ENCODE data around the gene MPIG6B.
A peak's percentile ranks its signal among the peaks of the same experiment; 100 is the strongest.

MPIG6B gene

DNA sequence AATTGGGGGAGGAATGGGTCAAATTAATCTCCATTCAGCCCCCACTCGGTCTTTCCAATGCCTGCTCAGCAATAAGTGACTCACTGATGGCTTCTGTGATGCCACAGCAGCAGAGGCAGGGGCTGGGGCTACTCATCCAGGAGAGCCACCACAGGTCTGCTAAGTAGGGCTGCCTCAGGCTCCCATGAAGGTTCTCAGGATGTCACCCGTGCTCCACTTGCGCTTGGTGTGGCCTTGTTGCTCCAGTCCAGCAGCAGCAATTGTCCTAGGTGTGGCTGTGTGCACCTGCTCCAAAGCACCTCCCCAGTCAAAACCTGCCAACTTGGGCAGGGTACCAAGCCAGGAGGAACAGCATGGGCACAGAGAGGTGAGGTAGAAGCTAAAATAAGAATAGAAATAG lies 1.0 kb upstream of the MPIG6B start:
- DNase-seq (ENCODE audit: low read depth): no peak

DNA sequence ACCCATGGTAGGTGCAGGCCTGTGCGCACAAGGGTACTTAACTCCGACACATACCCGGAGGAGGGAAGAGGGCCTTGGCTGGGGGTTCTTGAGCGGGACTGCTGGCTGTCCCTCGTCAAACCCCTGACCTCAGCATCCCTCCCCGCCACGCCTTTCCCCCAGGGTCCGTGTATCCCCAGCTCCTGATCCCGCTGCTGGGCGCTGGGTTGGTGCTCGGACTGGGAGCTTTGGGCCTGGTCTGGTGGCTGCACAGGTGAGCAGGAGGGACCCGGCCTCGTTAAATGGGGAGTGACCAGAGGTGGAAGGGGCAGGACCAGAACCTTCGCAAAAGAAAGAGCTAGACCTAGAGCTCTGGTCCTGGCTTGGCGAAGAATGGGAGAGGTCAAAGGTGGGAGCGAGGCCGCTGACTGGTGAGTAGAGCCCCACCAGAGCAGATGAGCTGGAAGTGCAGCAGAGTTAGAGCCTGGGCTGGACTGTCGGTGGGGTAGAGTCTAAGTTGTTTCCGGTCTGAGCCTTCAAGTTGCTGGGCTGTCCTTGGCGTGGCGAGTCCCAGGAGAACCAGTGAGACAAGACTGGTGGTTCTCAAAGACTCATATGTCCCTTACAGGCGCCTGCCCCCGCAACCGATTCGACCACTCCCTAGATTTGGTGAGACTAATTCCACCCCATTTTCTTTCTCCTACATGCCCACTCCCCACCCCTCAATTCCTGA lies 963 bp downstream of the MPIG6B start:
- no peak for DNase-seq (ENCODE audit: low read depth)

DNA sequence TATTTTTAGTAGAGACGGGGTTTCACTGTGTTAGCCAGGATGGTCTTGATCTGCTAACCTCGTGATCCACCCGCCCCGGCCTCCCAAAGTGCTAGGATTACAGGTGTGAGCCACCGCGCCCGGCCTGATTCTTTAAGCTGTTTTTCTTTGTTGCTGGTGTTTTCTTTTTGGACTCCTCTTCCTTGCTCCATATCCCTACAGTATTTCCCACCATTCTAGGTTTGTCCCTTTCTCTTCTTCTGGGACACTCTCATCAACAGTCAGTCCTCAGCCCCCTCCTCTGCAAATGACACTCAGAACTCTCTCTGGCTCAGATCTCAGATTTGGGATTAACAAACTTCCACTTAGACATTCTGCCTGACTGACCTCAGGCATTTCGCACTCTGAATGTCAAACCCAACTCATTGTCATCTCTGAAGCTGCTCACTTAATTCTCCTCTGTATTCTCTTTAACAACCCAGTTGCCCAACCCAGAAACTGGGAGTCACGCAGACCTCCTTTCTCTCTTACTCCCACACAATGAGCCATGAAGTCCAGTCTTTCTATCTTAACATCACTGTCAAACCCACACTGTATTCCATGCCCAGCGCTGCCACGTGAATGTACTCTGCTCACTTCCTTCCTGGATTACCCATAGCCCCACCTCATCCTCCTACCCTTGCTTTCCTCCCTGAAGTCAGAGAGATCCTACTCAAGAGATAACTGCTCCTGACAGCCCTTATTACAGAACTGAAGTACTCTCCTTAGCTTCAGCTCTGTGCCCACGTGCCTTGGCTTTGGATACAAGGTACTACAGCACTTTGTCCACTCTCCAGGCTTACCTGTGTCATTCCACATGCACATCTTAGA lies 2.6 kb downstream of the MPIG6B start:
- DNase-seq (ENCODE audit: low read depth): peak; percentile 90

DNA sequence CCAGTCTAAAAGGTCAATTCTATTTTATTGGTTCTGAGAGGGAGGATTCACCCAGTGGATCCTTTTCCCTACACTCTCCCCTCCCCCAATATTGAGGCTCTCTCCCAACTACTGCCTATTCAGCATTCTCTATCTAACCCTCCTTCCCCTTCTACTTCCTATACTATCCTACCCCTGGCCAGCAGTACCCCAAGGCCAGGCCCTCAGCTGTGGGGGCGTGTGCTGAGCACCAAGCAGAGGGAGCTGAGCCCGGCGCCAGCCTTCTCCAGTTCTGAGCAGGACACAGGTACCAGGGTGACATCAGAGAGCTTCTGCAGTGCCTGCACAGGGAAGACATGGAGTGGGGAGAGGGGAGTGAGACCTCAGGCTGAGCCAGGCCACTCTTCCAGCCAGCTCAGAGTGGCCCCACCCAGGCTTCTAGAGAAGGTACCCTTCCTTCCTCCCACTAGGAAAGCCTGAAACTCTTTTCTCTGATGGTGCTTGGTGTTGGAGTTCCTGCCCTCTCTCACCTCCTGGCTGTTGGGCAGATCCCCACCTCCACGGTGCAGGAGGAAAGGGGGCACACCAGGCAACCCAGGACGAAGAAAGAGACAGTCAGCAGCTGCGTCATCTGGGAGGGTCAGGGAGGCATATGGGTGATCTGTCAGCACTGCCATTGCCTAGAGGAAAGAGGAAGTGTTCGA lies 4.0 kb downstream of the MPIG6B start:
- DNase-seq (ENCODE audit: low read depth): no peak

DNA sequence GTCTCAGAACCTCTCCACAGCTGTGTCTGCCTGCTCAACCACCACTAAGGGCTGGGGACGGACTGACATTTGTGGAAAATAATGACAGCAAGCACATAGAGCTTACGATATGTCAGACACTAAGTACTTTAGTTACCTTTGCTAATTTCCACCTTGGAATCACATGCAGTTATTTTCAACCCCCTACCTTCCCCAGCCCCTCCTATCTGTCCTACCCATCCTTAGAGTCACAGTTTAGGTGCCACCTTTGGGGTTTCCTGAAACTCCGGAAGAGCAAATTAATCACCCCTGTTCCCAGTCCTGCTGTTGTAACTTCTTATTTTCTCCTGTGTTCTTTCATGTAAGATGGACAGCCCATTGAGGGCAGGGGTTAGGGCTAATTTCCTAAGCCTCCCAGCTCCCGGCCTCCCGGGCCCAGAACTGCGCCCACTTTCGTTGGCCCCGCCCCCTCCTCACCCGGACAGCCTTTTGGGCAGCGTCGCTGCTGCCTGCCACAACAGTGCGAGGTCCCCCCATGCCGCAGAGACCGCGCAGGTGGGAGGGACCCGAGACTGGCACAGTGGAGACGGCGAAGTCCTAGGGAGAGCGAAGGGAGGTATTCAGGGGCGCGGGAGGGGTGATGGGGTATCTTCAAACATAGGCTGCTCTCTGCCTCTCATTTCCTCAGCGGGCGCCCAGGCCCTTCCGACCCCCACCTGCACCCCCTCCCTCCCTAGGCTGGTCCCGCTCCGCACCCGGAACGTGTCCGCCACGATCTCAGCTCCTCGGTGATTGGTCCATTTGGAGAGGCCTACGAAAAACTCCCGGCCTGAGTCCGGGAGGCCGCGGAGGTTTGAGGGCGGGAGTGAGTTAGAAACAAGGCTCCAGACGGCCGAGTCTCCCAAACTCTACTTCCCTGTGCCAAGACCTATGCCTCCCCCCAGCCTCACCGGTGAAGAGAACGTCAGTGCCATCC lies 4.8 kb downstream of the MPIG6B start:
- DNase-seq (ENCODE audit: low read depth): no peak

DNA sequence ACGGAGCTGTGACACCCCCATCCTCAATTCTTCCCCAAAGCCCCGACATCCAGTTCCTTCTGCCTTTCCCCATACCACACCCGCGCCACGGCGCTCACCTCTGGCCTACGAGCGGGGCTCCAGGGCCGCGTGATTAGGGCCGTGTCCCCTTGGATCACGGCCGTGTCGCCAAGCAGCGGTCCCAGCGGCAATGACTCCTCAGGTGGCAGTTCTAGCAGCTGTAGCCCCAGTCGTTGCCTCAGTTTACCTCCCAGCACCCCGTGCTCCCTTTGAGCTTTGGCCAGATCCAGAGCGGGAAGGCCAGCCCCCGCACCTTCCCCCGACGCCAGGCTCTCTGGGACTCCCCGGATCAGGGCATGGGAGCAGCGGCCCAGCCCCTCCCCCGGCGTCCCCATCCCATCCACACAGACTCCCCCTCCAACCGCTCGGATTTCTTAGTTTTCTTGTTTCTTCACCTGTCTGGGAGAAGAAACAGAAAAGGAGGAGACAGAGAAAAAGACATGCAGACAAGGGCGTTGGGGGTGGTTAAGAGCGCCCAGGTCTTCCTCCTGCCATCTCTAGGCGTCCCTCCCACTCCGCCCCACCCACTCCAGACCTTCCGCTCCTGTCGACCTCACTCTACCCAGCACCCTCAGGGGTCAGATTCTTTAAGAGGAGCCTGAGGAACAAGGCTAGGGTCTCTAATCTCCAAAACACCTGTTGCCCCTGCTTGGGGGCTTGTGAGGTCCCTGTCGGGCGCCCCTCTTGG lies 5.8 kb downstream of the MPIG6B start, which contains the start of gene DDAH2:
TSS of gene DDAH2 (minus strand) at position 533 of the 748 bp plus-strand sequence. CDS start at position 395, 138 bp downstream.
- DNase-seq (ENCODE audit: low read depth): no peak

DNA sequence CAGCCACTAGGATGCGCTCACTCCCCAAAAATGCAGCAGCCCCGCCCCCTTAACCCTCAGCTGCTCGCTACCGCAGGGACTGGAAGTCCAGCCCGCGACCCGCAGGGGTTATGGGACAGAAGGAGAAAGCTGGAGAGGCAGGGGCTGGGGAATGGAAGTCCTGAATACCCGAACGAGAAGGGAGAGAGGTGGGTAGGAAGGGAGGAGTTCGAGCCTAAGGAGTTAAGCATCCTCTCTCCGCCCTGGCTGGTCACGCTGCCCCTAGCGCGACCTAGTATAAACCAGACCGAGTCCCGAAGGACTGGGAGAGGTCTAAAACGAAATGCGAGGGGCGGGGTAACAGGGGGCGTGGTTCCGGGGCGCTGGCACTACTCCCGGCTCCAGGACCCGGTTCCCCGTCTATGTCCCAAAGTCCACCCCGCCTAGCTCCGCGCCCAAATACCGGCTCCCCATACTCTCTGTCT lies 6.4 kb downstream of the MPIG6B start:
- DNase-seq (ENCODE audit: low read depth): peak; percentile 81

DNA sequence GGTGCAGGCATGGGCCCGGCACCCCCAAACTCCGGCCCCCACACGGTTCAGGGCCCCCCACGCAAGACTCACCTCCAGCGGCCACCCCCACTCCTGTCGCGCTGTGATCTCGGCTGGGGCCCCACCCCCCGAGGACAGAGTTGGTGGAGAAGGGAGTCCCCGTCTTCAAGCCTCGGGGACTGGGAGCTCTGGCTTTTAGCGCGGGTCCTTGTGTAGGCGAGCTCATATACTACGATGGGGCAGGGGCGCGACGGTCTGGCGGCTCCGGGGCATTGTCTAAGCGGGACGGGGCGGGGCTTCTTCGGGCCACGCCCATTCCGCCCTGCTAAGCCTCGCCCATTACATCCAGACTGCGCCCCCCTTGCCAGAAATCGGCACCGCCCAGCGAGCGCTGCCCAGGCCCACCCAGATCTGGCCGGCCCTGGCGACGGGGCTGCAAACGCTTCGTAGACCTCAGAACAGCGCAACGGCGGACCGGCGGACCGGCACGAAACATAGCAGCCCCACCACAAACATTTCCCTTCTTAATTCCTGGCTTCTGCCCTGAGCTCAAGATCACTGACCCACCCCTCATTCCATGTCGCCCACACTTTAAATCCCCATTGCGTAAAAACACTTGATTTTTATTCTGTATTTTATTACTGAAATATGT lies 6.9 kb downstream of the MPIG6B start:
- DNase-seq (ENCODE audit: low read depth): peak; percentile 67

DNA sequence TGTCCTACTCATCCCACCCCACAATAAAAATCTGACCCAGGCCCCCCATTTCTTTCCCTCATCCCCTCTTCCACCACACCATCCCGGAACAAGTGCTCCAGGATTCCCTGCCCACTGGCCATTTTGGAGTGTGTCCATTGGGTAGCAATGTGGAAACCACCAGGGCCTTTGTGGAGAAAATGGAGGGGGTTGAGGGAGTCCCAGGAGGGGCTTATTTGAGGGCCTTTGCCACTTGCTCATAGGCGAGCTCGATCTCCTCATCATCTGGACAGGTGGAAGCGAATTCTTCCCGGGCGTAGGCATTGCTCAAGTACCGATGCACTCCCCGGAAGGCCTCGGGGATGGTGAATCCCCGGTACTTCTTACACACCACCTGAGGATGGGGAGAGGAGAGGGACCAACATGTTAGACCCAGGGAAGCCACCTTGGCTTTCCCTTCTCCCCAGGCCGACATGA lies 7.5 kb downstream of the MPIG6B start:
- DNase-seq (ENCODE audit: low read depth): no peak

DNA sequence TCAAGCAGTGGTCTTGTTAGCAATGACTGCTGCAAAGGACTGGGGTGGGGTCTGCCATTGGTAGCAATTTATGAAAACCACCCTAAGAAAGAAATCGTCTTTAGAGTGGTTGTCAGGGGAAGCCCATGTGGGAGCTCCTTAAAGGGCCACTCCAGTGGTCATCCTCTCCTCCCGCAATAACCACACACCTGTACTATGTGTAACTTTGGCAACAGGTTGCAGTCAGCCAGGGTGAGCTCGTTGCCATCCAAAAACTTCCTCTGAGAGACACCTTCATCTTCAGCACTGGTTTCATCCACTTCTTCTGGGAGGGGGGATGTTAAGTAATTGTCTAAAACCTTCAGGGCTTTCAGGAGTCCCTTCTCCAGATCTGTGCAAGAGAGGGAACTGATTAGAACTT lies 8.9 kb downstream of the MPIG6B start:
- no peak for DNase-seq (ENCODE audit: low read depth)

DNA sequence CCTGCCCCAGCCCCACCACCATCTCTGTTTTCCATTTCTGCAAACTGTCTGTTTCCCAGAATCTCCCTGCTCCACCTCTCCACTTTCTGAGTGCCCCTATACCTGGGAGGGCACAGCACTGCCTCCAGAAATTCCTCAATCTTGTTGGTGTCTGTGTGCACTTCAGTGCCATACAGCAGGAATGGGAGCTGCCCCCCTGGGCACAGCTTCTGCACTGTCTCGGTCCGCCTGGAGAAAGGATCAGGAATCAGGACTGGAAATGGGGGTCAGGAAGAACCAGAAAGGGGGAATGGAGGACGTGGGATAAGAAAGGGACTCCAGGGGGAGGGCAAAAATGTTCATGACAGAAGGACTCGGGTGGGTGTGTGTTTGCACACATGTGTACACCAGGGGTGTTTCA lies 10.6 kb downstream of the MPIG6B start:
- DNase-seq (ENCODE audit: low read depth): no peak

DNA sequence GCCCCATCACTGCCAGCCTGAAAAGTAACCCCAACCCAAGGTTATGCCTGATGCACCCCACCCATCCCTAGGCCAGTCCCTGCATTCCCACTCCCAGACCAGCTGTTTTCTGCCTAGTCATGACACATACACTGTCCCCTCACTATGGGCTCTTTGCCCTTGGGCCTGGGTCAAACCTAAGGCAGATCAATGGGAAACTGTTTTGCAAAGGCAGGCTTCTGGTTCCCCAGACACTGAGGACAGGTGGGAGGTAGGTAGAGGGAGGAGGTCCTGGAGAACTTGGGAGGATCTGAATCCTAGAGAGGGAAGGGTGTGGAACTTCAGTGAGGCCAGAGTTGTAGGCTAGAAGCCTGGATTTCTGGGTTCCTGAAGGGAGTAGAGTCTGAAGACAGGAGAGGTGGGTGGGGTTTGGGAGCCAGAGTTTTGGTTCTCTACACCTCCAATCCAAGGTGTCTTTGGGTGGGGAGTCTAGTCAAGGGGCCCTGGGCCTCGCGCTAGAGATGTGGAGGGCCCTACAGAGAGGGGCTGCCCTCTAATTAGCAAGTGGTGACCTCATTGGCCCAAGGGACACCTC lies 11.2 kb downstream of the MPIG6B start:
- DNase-seq (ENCODE audit: low read depth): no peak

DNA sequence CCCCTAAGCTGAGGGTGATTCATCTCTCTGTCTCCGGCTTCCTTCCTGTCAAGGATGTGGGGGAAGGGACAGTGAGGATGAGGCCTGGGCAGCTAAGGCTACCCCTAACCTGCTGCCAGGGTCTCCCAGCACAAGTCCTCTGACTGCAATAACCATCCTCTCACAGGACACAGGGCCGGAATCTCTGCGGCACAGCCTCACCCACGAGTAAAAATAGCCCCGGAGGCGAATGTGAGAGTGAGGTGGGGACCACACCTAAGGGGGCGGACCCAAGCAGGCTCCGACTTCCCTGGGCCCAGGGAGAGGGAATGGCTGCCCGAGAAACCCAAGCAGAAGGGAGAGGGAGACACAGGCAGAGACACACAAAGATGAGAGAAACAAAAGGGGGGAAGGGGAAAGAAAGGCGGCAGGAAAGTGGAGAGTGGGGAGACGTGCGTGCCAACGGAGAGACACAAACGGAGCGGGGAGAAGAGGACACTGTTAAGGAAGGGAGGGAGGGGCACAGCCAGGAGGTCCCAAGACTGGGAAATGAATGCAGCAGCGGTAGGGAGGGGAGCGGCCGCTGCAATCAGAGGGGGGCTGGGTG lies 11.7 kb downstream of the MPIG6B start:
- DNase-seq (ENCODE audit: low read depth): peak; percentile 69

DNA sequence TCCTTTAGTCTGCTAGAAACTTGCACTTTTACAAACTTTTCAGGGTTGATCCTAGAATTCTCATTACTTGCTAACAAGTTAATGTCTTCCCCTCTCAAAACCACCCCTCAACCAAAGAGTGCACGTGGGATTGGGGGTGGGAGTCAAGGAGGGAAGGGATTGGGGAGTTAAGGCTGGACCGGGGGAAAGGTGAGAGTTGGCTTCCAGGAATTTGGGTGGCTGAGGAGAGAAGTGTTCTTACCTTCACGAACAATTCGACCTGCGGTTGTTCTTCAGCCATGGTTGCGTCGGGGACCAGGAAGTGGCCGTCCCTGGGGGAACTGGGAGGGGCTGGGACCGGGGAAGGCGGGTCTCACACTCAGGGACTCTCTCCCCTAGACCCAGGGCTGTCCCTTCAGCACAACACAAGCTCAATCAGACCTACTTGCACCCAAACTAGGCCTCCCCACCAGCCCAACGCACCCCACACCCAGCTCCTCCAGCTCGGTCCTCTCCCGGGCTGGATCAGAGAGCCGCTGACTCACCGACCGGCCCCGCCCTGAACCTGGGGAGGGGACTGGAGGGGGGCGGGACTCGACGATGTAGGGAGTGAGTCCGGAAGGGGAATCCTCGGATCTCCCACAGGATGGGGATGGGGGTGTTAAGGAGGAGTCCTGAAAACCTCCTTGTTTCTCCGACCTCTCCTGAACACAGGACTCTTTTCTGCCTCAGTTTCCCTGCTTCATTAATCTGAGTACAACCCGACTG lies 13.0 kb downstream of the MPIG6B start, which contains the start of gene CLIC1:
TSS of gene CLIC1 (minus strand) at position 510 of the 747 bp plus-strand sequence. CDS start at position 280, 230 bp downstream.
- peak; percentile 75 for DNase-seq (ENCODE audit: low read depth)

DNA sequence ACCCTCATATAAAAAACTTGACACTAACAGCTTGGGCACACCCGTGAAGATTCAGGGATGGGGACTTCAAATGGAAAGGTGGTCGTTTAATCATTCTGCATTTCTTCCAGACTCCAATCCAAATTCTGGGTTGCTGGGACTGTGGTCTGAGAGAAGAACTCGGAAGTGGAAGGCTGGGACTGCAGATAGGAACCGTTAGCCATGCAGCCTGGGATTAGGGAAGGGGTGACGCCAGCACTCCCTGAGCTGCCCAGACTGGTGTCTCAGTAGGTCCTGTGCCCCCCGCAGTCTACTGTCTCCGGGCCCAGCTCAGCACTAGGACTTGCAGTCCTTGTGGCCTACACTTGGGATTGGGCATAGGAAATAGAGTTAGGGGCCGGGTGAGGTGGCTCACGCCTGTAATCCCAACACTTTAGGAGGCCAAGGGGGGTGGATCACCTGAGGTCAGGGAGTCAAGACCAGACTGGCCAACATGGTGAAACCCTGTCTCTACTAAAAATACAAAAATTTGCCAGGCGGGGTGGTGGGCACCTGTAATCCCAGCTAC lies 13.7 kb downstream of the MPIG6B start:
- no peak for DNase-seq (ENCODE audit: low read depth)

DNA sequence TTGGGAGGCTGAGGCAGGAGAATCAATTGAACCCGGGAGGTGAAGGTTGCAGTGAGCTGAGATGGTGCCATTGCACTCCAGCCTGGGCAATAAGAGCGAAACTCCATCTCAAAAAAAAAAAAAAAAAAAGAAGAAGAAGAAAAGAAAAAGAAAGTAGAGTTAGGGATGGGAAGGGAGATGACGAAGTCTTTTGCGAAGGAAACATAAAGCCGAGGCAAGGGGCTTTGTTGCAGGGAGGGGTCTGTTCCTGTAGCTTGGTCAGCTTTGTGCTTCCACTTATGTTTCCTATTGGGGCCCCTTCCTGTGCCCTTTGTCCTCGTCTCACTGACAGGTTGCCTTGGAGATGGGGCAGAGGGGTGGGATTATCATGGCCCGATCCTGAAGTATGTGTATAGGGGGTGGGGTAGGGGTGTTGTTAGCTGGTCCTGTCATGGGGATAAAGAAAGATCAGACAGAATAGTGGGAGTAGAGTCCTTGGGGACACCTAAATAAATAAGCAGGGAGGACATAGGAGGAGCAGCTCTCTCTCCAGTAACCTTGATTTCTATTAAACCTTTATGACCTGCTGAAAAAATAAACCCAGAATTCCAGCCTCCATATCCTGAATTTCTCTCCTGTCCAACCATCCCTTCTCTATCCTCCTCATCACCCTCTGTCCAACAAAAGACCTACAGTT lies 14.3 kb downstream of the MPIG6B start:
- DNase-seq (ENCODE audit: low read depth): peak; percentile 33
